ENCODE data around the gene GTF2H3. TPM values are rescaled to one million over a fixed set of nuclear protein-coding genes. Genes with fewer than 3 reads are reported as not detected.

Gene GTF2H3
- total and polyA plus RNA-seq, 2 experiments from 2014 or later, result 9.0 to 45.6 TPM

- Histone ChIP-seq H3K27ac (no peak overlapping the region), H3K4me2 (no peak overlapping the region), H3K27me3 (no peaks in the 10 kb centered on the region), H3K9me2 (replicated peaks; ENCODE audit: insufficient read depth) (no peaks in the 10 kb centered on the region), H3K79me2 (peaks cover 39% of the 10 kb centered on the region), H3K36me3 (replicated peaks; ENCODE audit: insufficient read depth, low read depth) (no peaks in the 10 kb centered on the region), H4K20me1 (ENCODE audit: insufficient read depth, poor library complexity, severe bottlenecking) (no peaks in the 10 kb centered on the region), H3K9me3 (ENCODE audit: low read depth) (no peaks in the 10 kb centered on the region), H2AFZ (no peak overlapping the region), H3K4me3 (no peak overlapping the region), H3K4me1 (ENCODE audit: insufficient read depth) (peaks cover 2% of the 10 kb centered on the region)
- whole genome bisulfite sequencing (ENCODE audit: low lambda C conversion rate, missing lambda C conversion rate), result 96% methylated on average over 8 of the region's 8 CpGs
- TF ChIP-seq EZH2 (IDR thresholded peaks at IDR 0.05; ENCODE audit: borderline replicate concordance), result no peak
- no peak for TF ChIP-seq EZH2phosphoT487 (IDR thresholded peaks at IDR 0.05; ENCODE audit: low read depth, severe bottlenecking, unreplicated experiment)
- no peak for TF ChIP-seq CTCF (IDR thresholded peaks at IDR 0.05; ENCODE audit: poor library complexity)
- DNase-seq (ENCODE audit: low spot score), result no peak
Measured at GRCh38 chr12:123608182-123608581, 25.4 kb upstream of the GTF2H3 start.

GRCh38 chr12:123614110-123614509 lies 19.5 kb upstream of the GTF2H3 start:
- Histone ChIP-seq H3K4me2 (no peak overlapping the region), H3K79me2 (no peaks in the 10 kb centered on the region), H3K9me2 (replicated peaks; ENCODE audit: insufficient read depth) (no peaks in the 10 kb centered on the region), H3K36me3 (replicated peaks; ENCODE audit: insufficient read depth, low read depth) (no peaks in the 10 kb centered on the region), H2AFZ (no peak overlapping the region), H4K20me1 (ENCODE audit: insufficient read depth, poor library complexity, severe bottlenecking) (no peaks in the 10 kb centered on the region), H3K4me1 (ENCODE audit: insufficient read depth) (no peaks in the 10 kb centered on the region), H3K9me3 (ENCODE audit: low read depth) (no peaks in the 10 kb centered on the region), H3K4me3 (no peak overlapping the region), H3K27ac (no peak overlapping the region), H3K27me3 (no peaks in the 10 kb centered on the region)
- TF ChIP-seq CTCF (IDR thresholded peaks at IDR 0.05; ENCODE audit: poor library complexity) (no peak), EZH2 (IDR thresholded peaks at IDR 0.05; ENCODE audit: borderline replicate concordance) (no peak), EZH2phosphoT487 (IDR thresholded peaks at IDR 0.05; ENCODE audit: low read depth, severe bottlenecking, unreplicated experiment) (no peak)
- DNase-seq (ENCODE audit: low spot score), result no peak
- 100% methylated on average over 2 of the region's 2 CpGs for WGBS (ENCODE audit: low lambda C conversion rate, missing lambda C conversion rate)

- Histone ChIP-seq H3K27ac (no peak overlapping the region), H3K4me3 (no peak overlapping the region), H3K4me1 (ENCODE audit: insufficient read depth) (no peaks in the 10 kb centered on the region), H3K36me3 (replicated peaks; ENCODE audit: insufficient read depth, low read depth) (no peaks in the 10 kb centered on the region), H2AFZ (no peak overlapping the region), H3K79me2 (no peaks in the 10 kb centered on the region), H3K4me2 (no peak overlapping the region), H3K9me2 (replicated peaks; ENCODE audit: insufficient read depth) (no peaks in the 10 kb centered on the region), H4K20me1 (ENCODE audit: insufficient read depth, poor library complexity, severe bottlenecking) (no peaks in the 10 kb centered on the region), H3K9me3 (ENCODE audit: low read depth) (no peaks in the 10 kb centered on the region), H3K27me3 (no peaks in the 10 kb centered on the region)
- no peak for DNase-seq (ENCODE audit: low spot score)
- no peak for TF ChIP-seq EZH2 (IDR thresholded peaks at IDR 0.05; ENCODE audit: borderline replicate concordance)
- no peak for TF ChIP-seq EZH2phosphoT487 (IDR thresholded peaks at IDR 0.05; ENCODE audit: low read depth, severe bottlenecking, unreplicated experiment)
- WGBS (ENCODE audit: low lambda C conversion rate, missing lambda C conversion rate), result 81% methylated on average over 4 of the region's 4 CpGs
Measured at GRCh38 chr12:123614531-123614930, 19.1 kb upstream of the GTF2H3 start.

- no peak overlapping the region for H3K27ac ChIP-seq
- 92% methylated on average over 3 of the region's 3 CpGs for WGBS (ENCODE audit: low lambda C conversion rate, missing lambda C conversion rate)
- no peaks in the 10 kb centered on the region for H3K36me3 ChIP-seq (replicated peaks; ENCODE audit: insufficient read depth, low read depth)
- no peak for DNase-seq (ENCODE audit: low spot score)
- H3K9me3 ChIP-seq (ENCODE audit: low read depth), result no peaks in the 10 kb centered on the region
- H3K4me1 ChIP-seq (ENCODE audit: insufficient read depth), result no peaks in the 10 kb centered on the region
- no peaks in the 10 kb centered on the region for H3K79me2 ChIP-seq
- H3K9me2 ChIP-seq (replicated peaks; ENCODE audit: insufficient read depth), result no peaks in the 10 kb centered on the region
- no peak overlapping the region for H3K4me3 ChIP-seq
- no peaks in the 10 kb centered on the region for H4K20me1 ChIP-seq (ENCODE audit: insufficient read depth, poor library complexity, severe bottlenecking)
- no peak overlapping the region for H3K4me2 ChIP-seq
- TF ChIP-seq EZH2 (IDR thresholded peaks at IDR 0.05; ENCODE audit: borderline replicate concordance), result no peak
- no peak for TF ChIP-seq CTCF (IDR thresholded peaks at IDR 0.05; ENCODE audit: poor library complexity)
- no peak for TF ChIP-seq EZH2phosphoT487 (IDR thresholded peaks at IDR 0.05; ENCODE audit: low read depth, severe bottlenecking, unreplicated experiment)
- no peaks in the 10 kb centered on the region for H3K27me3 ChIP-seq
- H2AFZ ChIP-seq, result no peak overlapping the region
Measured at GRCh38 chr12:123617144-123617543, 16.5 kb upstream of the GTF2H3 start.
